Heart left ventricle (tissue), 13 donors: ENCODE results near the gene ZNF488.

Experiments
- POLR2A ChIP-seq, 2 donors: fragments of 450-650 bp; IDR thresholded peaks; one replicate each; pipeline ENCODE4 v1.6.1; 2017; ENCODE audit warnings: antibody characterized with exemption in 2 of 2, mild to moderate bottlenecking in 2 of 2, moderate library complexity in 2 of 2
- TF ChIP-seq, protein P1 (sequence below), 12 donors: fragments of 200-600 bp; sonication (generic) in 4 of 12; IDR thresholded peaks; one replicate each; pipeline versions ENCODE4 v1.5.0 to v1.8.0; 2018 to 2022; ENCODE audit warnings: antibody characterized with exemption in 12 of 12, mild to moderate bottlenecking in 5 of 12
- donor health status: ischemic (EF 13 %, LVEDD 7.1; RV severe dilation, severe dysfunction).
- donor health status: DM: no; HTN: yes; CAD: no.
- donor health status: DM: no; HTN: no; CAD: no.
- donor health status: ischemic (EF 25% LVEDD 6.9; RV normal size, moderate dysfunction).
- donor health status: ischemic (EF 25% LVEDD 5.7; RV mildly dilated, moderate dysfunction).
- donor health status: ischemic (EF 35%, LVEDD 5.7; RV mildly dilated, moderate dysfunction).
- donor health status: nonischemic (EF 11% LVEDD 7.7; RV severe dilation, severe dysfunction).
- donor health status: DM: yes; HTN: yes; CAD: no.
- donor health status: PGD.
- donor health status: ischemic (EF 29% LVEDD 5.4; RV normal size, mild dysfunction).
- donor health status: nonischemic (EF 23%, LVEDD 6.1; RV moderate dilation, normal function).

DNA sequence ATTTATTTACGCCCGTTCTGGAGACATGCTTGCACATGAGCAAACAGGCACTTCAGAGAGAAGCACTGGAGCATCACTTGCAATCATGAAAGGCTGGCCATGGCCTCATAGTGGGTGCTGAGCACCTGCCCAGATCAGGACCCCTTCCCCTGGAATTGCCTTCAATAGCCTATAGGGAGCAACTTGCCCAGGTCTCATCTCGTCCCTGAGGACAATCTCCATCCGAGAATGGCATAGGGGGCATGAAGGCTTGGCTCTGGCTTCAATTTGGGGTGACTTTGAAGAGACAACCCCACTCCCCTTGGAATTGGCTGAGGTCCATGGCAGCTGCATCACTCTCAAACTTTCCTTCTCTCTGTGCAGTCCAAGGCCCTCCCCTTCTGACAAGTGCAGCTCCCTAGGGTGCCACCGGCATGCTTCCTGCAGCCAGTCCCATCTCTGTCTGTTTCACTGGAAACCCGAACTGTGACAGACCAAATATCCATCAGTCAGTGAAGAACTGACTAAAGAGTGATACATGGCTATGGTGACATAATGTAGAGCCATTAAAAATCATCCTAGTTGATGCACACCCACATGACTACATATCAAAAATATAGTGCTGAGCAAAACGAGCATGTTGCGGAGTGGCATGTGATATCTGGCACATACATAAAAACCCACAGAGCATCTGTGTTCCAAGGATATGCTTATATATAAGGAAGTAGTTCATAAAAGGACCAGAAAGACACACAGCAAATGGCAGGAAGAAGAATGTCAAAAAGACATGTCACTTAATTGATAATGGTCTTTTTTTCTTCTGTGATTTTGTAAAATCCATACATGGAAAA, 49.4 kb downstream of the ZNF488 start:
- TF ChIP-seq, protein P1, sequence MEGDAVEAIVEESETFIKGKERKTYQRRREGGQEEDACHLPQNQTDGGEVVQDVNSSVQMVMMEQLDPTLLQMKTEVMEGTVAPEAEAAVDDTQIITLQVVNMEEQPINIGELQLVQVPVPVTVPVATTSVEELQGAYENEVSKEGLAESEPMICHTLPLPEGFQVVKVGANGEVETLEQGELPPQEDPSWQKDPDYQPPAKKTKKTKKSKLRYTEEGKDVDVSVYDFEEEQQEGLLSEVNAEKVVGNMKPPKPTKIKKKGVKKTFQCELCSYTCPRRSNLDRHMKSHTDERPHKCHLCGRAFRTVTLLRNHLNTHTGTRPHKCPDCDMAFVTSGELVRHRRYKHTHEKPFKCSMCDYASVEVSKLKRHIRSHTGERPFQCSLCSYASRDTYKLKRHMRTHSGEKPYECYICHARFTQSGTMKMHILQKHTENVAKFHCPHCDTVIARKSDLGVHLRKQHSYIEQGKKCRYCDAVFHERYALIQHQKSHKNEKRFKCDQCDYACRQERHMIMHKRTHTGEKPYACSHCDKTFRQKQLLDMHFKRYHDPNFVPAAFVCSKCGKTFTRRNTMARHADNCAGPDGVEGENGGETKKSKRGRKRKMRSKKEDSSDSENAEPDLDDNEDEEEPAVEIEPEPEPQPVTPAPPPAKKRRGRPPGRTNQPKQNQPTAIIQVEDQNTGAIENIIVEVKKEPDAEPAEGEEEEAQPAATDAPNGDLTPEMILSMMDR (IDR thresholded peaks at IDR 0.05), result no peak
- TF ChIP-seq POLR2A (IDR thresholded peaks at IDR 0.05), result no peak
